Esophagus muscularis mucosa (tissue), 4 donors: ENCODE measurements around the gene MAFB.

ENCODE experiments used
- EP300 ChIP-seq: sonication (generic); formaldehyde crosslinking; IDR thresholded peaks from one replicate; pipeline ENCODE4 v1.6.1; 2017; ENCODE audit warnings: antibody characterized with exemption
- POLR2A ChIP-seq: fragments of 450-650 bp; IDR thresholded peaks from one replicate; pipeline ENCODE4 v1.6.1; 2017; ENCODE audit warnings: antibody characterized with exemption, moderate library complexity, mild to moderate bottlenecking, low read depth
- TF ChIP-seq, protein P1 (sequence below), 3 experiments: fragments of 200-600 bp in 2 of 3; fragments of 450-650 bp in 1 of 3; sonication (generic) in 2 of 3; IDR thresholded peaks; one replicate each; pipeline ENCODE4 v1.5.1; 2017 to 2019; ENCODE audit warnings: antibody characterized with exemption in 3 of 3, mild to moderate bottlenecking in 2 of 3, moderate library complexity in 1 of 3

DNA sequence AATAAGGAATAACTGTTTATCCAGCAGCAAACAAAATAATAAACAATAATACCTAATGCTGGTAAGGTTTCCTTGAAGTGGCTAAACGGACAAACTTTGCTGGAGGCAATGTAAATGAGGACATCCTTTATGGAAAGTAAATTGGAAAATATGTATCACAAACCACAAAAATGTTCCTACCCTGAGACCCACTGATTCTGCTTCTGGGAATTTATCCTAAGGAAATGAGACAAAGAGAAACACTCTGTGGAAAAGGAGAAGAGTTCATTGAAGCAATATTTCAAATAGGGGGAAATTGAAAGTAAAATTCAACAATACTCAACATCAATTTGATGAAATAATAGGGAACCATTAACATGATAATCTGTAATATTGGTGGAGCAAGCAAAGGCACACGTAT lies 37.9 kb downstream of the MAFB start:
- TF ChIP-seq, protein P1, sequence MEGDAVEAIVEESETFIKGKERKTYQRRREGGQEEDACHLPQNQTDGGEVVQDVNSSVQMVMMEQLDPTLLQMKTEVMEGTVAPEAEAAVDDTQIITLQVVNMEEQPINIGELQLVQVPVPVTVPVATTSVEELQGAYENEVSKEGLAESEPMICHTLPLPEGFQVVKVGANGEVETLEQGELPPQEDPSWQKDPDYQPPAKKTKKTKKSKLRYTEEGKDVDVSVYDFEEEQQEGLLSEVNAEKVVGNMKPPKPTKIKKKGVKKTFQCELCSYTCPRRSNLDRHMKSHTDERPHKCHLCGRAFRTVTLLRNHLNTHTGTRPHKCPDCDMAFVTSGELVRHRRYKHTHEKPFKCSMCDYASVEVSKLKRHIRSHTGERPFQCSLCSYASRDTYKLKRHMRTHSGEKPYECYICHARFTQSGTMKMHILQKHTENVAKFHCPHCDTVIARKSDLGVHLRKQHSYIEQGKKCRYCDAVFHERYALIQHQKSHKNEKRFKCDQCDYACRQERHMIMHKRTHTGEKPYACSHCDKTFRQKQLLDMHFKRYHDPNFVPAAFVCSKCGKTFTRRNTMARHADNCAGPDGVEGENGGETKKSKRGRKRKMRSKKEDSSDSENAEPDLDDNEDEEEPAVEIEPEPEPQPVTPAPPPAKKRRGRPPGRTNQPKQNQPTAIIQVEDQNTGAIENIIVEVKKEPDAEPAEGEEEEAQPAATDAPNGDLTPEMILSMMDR (IDR thresholded peaks at IDR 0.05): no peak
- TF ChIP-seq POLR2A (no peak), EP300 (no peak)
